GM12801 (cell line): Measurements from ENCODE around the gene KRTAP5-1.

ENCODE experiments used
- TF ChIP-seq, protein P1 (sequence below): IDR thresholded peaks from one replicate; pipeline ENCODE4 v1.5.1; 2011; ENCODE audit warnings: control low read depth; ENCODE audit not compliant: insufficient read length; ENCODE audit errors: extremely low read depth

Gene KRTAP5-1

GRCh38 chr11:1570001-1570453 is 15.1 kb downstream of the KRTAP5-1 start:
- TF ChIP-seq, protein P1, sequence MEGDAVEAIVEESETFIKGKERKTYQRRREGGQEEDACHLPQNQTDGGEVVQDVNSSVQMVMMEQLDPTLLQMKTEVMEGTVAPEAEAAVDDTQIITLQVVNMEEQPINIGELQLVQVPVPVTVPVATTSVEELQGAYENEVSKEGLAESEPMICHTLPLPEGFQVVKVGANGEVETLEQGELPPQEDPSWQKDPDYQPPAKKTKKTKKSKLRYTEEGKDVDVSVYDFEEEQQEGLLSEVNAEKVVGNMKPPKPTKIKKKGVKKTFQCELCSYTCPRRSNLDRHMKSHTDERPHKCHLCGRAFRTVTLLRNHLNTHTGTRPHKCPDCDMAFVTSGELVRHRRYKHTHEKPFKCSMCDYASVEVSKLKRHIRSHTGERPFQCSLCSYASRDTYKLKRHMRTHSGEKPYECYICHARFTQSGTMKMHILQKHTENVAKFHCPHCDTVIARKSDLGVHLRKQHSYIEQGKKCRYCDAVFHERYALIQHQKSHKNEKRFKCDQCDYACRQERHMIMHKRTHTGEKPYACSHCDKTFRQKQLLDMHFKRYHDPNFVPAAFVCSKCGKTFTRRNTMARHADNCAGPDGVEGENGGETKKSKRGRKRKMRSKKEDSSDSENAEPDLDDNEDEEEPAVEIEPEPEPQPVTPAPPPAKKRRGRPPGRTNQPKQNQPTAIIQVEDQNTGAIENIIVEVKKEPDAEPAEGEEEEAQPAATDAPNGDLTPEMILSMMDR: no peak

GRCh38 chr11:1569251-1569780 is 15.8 kb downstream of the KRTAP5-1 start:
- TF ChIP-seq, protein P1: no peak

- TF ChIP-seq, protein P1: no peak
These were observed 16.6 kb downstream of the KRTAP5-1 start for GRCh38 chr11:1568441-1568911.

GRCh38 chr11:1567721-1568100 is 17.4 kb downstream of the KRTAP5-1 start:
- TF ChIP-seq, protein P1: no peak

DNA sequence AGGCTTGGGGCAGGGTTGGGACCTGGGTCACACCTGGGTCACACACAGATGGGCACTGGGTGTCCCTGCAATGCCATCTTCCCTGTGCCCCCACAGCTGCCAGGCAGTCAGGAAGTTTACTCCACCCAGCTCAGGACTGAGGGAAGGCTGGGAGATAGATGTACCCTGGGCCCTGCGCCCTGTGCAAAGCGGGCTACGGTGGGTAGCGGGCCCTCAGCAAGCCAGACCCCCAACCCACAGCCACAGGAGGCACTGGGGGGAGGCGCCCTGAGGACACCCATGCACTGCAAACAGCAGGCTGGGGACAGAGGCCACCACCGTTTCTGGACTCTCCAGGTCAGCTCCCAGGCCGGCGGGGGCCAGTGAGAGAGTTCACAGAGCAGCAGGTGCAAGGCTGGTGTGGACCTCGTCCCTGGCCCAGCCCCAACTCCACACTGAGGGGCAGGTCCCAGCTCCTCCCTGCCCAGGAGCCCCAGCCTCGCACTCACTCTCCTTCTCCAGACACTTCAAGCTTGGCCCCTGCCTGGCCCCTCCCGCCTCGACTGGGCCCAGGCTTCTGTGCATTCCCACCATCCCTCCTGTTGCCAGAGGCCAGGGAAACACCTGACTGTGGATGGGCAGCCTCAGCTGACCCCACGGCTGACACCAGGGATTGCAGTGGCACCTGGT is 17.9 kb downstream of the KRTAP5-1 start:
- TF ChIP-seq, protein P1: no peak

- TF ChIP-seq, protein P1: no peak
These were observed 18.6 kb downstream of the KRTAP5-1 start for GRCh38 chr11:1566381-1567051.

GRCh38 chr11:1565904-1566247 is 19.2 kb downstream of the KRTAP5-1 start:
- TF ChIP-seq, protein P1: no peak
